Heart right ventricle (tissue), 16 donors: ENCODE measurements around the gene THSD4. TPM values are rescaled to one million over a fixed set of nuclear protein-coding genes. Genes with fewer than 3 reads are reported as not detected.

Experiments used
- ATAC-seq, 8 donors: fragments of 200-7000 bp; cut with Tn5 transposase; one replicate each; pipeline ENCODE4 v1.9.1; 2020; ENCODE audit warnings: mild to moderate bottlenecking in 8 of 8, moderate library complexity in 8 of 8, moderate number of reproducible peaks in 1 of 8
- DNase-seq, 2 donors: peaks; one replicate each; pipeline ENCODE4 v3.0.0-alpha.2; 2020
- H3K27ac ChIP-seq, 10 donors: fragments of 200-600 bp; sonication (generic) in 2 of 10; one replicate each; pipeline versions ENCODE4 v1.5.0 to v1.8.0; 2020 to 2022; ENCODE audit warnings: mild to moderate bottlenecking in 3 of 10
- H3K27me3 ChIP-seq, 7 donors: fragments of 200-600 bp; one replicate each; pipeline ENCODE4 v1.8.0; 2021 to 2022; ENCODE audit warnings: mild to moderate bottlenecking in 2 of 7
- H3K36me3 ChIP-seq, 9 donors: fragments of 200-600 bp; sonication (generic) in 1 of 9; one replicate each; pipeline versions ENCODE4 v1.5.0 to v1.8.0; 2020 to 2022; ENCODE audit warnings: mild to moderate bottlenecking in 2 of 9
- H3K4me1 ChIP-seq, 9 donors: fragments of 200-600 bp; sonication (generic) in 1 of 9; one replicate each; pipeline versions ENCODE4 v1.5.0 to v1.8.0; 2020 to 2022; ENCODE audit warnings: mild to moderate bottlenecking in 4 of 9
- H3K4me3 ChIP-seq, 10 donors: fragments of 200-600 bp; sonication (generic) in 2 of 10; one replicate each; pipeline versions ENCODE4 v1.5.0 to v1.8.0; 2020 to 2022; ENCODE audit warnings: mild to moderate bottlenecking in 7 of 10, moderate library complexity in 2 of 10
- H3K9me3 ChIP-seq, 11 donors: fragments of 200-600 bp in 10 of 11; sonication (generic) in 2 of 11; one replicate each; pipeline versions ENCODE4 v1.5.0 to v1.8.0; 2013 to 2022; ENCODE audit warnings: mild to moderate bottlenecking in 2 of 11, control low read depth in 1 of 11, moderate library complexity in 1 of 11
- WGBS, 2 donors: extraction: QIAGEN DNeasy Blood & Tissue Kit; methylation state at CpG; one replicate each; pipeline ENCODE4 v1.1.7; 2013; ENCODE audit warnings: inconsistent platforms in 1 of 2; 5-methylcytosine and 5-hydroxymethylcytosine counted together
- intact Hi-C, 10 donors: fragments of 100-400 bp; cut with DNase I; formaldehyde crosslinking; loops; one replicate each; pipeline versions ENCODE4 v1.11.1 to v1.14.2; 2022
- polyA plus RNA-seq, 2 donors: library from polyadenylated mRNA; stranded (reverse); fragments of 200-250 nt; gene quantifications; one replicate each; pipeline ENCODE4 v1.2.3, GENCODE V29; 2013
- total RNA-seq, 10 donors: library from RNA; stranded (reverse); fragmentation: NEBNext Ultra II Directional in 3 of 10; extraction: Animal tissue kit (Norgen Biotek cat#: 25700) in 3 of 10; gene quantifications; one replicate each; pipeline versions ENCODE4 v1.2.1 to v1.2.4, GENCODE V29; 2021 to 2023
- TF ChIP-seq, protein P1 (sequence below), 9 donors: fragments of 200-600 bp; sonication (generic) in 2 of 9; IDR thresholded peaks; one replicate each; pipeline versions ENCODE4 v1.5.0 to v1.8.0; 2021 to 2022; ENCODE audit warnings: antibody characterized with exemption in 9 of 9, mild to moderate bottlenecking in 5 of 9, moderate library complexity in 1 of 9
- donor health status: Arrhythmogenic right ventricular cardiomyopathy.
- donor health status: ischemic (EF 13 %, LVEDD 7.1; RV severe dilation, severe dysfunction).
- donor health status: healthy with polysubstance abuse.
- donor health status: DM: no; HTN: yes; CAD: no.
- donor health status: DM: no; HTN: no; CAD: no.
- donor health status: ischemic (EF 25% LVEDD 6.9; RV normal size, moderate dysfunction).
- donor health status: ischemic (EF 25% LVEDD 5.7; RV mildly dilated, moderate dysfunction).
- donor health status: healthy.
- donor health status: DM: yes; HTN: yes; CAD: no.
- donor health status: Ischemic cardiomyopathy.
- donor health status: ischemic (EF 35%, LVEDD 5.7; RV mildly dilated, moderate dysfunction).
- donor health status: nonischemic (EF 11% LVEDD 7.7; RV severe dilation, severe dysfunction).
- donor health status: DM: yes; HTN: yes; CAD: no.
- donor health status: PGD.
- donor health status: ischemic (EF 29% LVEDD 5.4; RV normal size, mild dysfunction).
- donor health status: nonischemic (EF 23%, LVEDD 6.1; RV moderate dilation, normal function).

The THSD4 gene
- total and polyA plus RNA-seq, 12 donors = 20.8 to 212 (median 139) TPM

DNA sequence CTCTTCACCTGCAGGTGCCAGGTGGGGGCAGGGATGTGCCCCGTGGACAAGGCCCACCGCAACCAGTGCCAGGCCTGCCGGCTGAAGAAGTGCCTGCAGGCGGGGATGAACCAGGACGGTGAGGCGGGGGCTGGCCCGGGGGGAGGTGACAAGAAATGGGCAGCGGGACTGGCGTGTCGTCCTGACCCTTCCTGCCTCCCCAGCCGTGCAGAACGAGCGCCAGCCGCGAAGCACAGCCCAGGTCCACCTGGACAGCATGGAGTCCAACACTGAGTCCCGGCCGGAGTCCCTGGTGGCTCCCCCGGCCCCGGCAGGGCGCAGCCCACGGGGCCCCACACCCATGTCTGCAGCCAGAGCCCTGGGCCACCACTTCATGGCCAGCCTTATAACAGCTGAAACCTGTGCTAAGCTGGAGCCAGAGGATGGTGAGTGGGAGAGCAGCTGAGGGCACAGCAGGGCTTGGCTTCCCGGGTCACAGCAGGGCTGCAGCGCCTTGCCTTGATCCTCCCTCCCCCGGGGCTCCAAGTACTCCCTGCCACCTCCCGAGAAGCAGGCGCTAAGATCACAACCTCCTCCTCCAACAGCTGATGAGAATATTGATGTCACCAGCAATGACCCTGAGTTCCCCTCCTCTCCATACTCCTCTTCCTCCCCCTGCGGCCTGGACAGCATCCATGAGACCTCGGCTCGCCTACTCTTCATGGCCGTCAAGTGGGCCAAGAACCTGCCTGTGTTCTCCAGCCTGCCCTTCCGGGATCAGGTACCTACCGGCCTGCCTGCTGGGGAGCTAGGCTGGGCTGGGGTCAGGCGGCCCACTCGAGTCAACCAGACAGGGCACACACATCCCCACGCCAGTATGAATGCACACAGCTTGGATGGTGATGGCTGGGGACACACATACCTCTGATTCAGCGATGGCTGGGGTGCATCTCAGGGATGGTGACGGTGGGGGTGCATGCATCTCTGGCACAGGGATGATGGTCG lies 696.8 kb downstream of the THSD4 start:
- TF ChIP-seq, protein P1, sequence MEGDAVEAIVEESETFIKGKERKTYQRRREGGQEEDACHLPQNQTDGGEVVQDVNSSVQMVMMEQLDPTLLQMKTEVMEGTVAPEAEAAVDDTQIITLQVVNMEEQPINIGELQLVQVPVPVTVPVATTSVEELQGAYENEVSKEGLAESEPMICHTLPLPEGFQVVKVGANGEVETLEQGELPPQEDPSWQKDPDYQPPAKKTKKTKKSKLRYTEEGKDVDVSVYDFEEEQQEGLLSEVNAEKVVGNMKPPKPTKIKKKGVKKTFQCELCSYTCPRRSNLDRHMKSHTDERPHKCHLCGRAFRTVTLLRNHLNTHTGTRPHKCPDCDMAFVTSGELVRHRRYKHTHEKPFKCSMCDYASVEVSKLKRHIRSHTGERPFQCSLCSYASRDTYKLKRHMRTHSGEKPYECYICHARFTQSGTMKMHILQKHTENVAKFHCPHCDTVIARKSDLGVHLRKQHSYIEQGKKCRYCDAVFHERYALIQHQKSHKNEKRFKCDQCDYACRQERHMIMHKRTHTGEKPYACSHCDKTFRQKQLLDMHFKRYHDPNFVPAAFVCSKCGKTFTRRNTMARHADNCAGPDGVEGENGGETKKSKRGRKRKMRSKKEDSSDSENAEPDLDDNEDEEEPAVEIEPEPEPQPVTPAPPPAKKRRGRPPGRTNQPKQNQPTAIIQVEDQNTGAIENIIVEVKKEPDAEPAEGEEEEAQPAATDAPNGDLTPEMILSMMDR (IDR thresholded peaks at IDR 0.05) = no peak

DNA sequence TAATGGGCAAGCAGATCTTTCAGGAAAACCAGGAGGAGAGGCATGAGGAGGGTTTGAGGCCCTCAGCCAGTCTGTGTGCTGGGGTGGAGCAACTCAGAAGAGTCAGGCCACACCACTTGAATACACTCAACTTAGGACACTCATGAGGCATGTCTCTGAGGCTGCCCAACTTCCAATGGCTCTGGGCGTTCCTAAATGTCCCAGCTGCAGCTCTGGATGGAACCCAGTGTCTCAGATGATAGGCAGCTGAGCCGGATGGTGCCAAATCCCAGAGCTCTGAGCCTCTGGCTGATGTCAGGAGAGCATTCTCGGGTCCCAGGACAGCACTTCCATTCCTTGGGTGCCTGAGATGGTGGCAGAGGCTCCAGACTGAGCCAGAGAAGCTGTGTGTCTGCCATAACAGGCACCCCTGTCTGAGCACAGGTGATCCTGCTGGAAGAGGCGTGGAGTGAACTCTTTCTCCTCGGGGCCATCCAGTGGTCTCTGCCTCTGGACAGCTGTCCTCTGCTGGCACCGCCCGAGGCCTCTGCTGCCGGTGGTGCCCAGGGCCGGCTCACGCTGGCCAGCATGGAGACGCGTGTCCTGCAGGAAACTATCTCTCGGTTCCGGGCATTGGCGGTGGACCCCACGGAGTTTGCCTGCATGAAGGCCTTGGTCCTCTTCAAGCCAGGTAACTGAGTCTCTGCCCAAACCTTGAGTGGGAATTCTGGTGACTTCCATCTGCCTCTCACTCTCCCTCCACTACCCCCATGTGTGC lies 697.9 kb downstream of the THSD4 start:
- ATAC-seq = peak in 7 of 8 donors; percentile 37 to 92 (median 73)
- no peak for DNase-seq

More for the DNA sequence above, 696.8 kb downstream of the THSD4 start:
- Histone ChIP-seq H3K4me1 (peaks cover 0 to 20% (median 12%) of the 10 kb centered on the region in 9 donors), H3K36me3 (no peaks in the 10 kb centered on the region), H3K9me3 (no peaks in the 10 kb centered on the region), H3K27ac (no peak overlapping the region), H3K27me3 (peaks cover 0 to 3% (median 0%) of the 10 kb centered on the region in 7 donors), H3K4me3 (no peak overlapping the region)
- ATAC-seq (peak in 1 of 8 donors; percentile 5), DNase-seq (no peak)
- 89 to 92% methylated on average over 38 of the region's 38 CpGs for WGBS, 2 donors
- intact Hi-C loops = no loop called here

DNA sequence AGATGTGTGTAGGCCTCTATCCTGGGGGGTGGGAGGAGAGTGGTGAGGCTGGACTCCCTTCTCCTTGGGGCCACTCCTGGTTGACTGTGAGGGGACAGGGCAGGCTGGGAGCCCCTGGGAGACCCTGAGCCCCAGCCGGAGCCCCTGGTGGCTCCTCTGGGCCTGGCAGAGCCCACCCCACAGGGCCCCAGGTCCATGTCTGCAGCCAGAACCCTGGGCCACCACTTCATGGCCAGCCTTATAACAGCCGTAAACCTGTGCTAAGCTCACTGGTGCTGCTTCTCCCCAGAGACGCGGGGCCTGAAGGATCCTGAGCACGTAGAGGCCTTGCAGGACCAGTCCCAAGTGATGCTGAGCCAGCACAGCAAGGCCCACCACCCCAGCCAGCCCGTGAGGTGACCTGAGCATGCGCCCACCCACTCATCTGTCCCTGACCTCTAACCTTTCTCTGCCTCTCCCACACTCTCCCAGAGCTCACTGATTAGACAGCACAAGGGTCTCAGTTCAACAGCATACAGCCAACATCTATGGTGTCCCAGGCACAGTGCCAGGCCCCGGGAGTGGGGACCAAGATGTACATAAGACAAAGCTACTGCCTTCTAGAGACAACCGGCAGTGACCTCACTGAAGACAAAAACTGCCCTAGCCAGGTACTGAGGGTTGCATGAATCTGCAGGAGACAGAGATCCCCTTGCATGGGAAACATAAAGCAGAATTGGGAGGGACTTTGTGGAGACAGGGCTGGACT lies 698.6 kb downstream of the THSD4 start:
- no peak overlapping the region for H3K4me3 ChIP-seq
- H3K36me3 ChIP-seq = no peaks in the 10 kb centered on the region
- peaks cover 0 to 4% (median 0%) of the 10 kb centered on the region in 9 donors for H3K4me1 ChIP-seq
- 85 to 86% methylated on average over 9 of the region's 9 CpGs for WGBS, 2 donors
- DNase-seq (no peak), ATAC-seq (no peak)
- H3K9me3 ChIP-seq = peaks cover 0 to 5% (median 0%) of the 10 kb centered on the region in 11 donors
- intact Hi-C loops = no loop called here
- H3K27me3 ChIP-seq = no peaks in the 10 kb centered on the region
- TF ChIP-seq, protein P1 (IDR thresholded peaks at IDR 0.05) = no peak
- H3K27ac ChIP-seq = no peak overlapping the region

More for the DNA sequence above, 697.9 kb downstream of the THSD4 start:
- Histone ChIP-seq H3K27me3 (no peaks in the 10 kb centered on the region), H3K27ac (peak overlapping the region in 1 of 10 donors; percentile 45), H3K4me1 (peaks cover 0 to 9% (median 5%) of the 10 kb centered on the region in 9 donors), H3K9me3 (no peaks in the 10 kb centered on the region), H3K36me3 (no peaks in the 10 kb centered on the region), H3K4me3 (no peak overlapping the region)
- intact Hi-C loops = no loop called here
- TF ChIP-seq, protein P1 (IDR thresholded peaks at IDR 0.05) = no peak
- WGBS, 2 donors = 91% methylated on average over 16 of the region's 16 CpGs
